Thyroid gland (tissue), 4 donors: ENCODE results near the gene PSMC4.

Experiments
- POLR2A ChIP-seq, 2 donors: fragments of 450-650 bp; IDR thresholded peaks; one replicate each; pipeline ENCODE4 v1.6.1; 2017; ENCODE audit warnings: antibody characterized with exemption in 2 of 2, mild to moderate bottlenecking in 2 of 2, moderate library complexity in 1 of 2
- TF ChIP-seq, protein P1 (sequence below), 6 experiments: fragments of 200-600 bp in 3 of 6; fragments of 450-650 bp in 3 of 6; sonication (generic) in 3 of 6; IDR thresholded peaks; one replicate each; pipeline ENCODE4 v1.5.1; 2016 to 2019; ENCODE audit warnings: antibody characterized with exemption in 6 of 6, mild to moderate bottlenecking in 2 of 6, inconsistent platforms in 1 of 6, moderate library complexity in 1 of 6

DNA sequence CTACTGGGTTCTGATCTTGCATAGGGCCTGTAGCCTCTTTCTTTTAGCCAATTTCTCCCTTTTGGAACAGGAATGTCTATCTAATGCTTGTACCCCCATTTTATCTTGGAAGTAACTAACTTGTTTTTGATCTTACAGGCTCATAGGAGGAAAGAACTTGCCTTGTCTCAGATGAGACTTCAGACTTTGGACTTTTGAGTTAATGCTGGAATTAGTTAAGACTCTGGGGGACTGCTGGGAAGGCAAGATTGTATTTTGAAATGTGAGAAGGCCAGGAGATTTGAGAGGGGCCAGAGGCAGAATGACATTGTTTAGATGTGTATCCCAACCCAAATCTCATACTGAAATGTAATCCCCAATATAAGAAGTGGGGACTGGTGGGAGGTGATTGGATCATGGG is 23.4 kb downstream of the PSMC4 start:
- TF ChIP-seq, protein P1, sequence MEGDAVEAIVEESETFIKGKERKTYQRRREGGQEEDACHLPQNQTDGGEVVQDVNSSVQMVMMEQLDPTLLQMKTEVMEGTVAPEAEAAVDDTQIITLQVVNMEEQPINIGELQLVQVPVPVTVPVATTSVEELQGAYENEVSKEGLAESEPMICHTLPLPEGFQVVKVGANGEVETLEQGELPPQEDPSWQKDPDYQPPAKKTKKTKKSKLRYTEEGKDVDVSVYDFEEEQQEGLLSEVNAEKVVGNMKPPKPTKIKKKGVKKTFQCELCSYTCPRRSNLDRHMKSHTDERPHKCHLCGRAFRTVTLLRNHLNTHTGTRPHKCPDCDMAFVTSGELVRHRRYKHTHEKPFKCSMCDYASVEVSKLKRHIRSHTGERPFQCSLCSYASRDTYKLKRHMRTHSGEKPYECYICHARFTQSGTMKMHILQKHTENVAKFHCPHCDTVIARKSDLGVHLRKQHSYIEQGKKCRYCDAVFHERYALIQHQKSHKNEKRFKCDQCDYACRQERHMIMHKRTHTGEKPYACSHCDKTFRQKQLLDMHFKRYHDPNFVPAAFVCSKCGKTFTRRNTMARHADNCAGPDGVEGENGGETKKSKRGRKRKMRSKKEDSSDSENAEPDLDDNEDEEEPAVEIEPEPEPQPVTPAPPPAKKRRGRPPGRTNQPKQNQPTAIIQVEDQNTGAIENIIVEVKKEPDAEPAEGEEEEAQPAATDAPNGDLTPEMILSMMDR (IDR thresholded peaks at IDR 0.05): no peak
- TF ChIP-seq POLR2A (IDR thresholded peaks at IDR 0.05): no peak
